Psoas muscle (tissue), 8 donors: Measurements from ENCODE around the gene HSDL2. TPM values are rescaled to one million over a fixed set of nuclear protein-coding genes. Genes with fewer than 3 reads are reported as not detected.
A peak's percentile ranks its signal among the peaks of the same experiment; 100 is the strongest.

Experiments
- ATAC-seq, 4 donors: fragments of 200-7000 bp; cut with Tn5 transposase; one replicate each; pipeline ENCODE4 v1.9.1; 2020; ENCODE audit warnings: moderate library complexity in 3 of 4, mild to moderate bottlenecking in 2 of 4
- DNase-seq, 2 donors: peaks; one replicate each; pipeline ENCODE4 v3.0.0-alpha.2; 2020
- H3K27ac ChIP-seq: fragments of 200-600 bp; one replicate; pipeline ENCODE4 v1.8.0; 2022
- H3K27me3 ChIP-seq, 3 donors: fragments of 200-600 bp in 1 of 3; one replicate each; pipeline versions ENCODE4 v1.6.1 to v1.8.0; 2013 to 2022; ENCODE audit warnings: low read length in 2 of 3, mild to moderate bottlenecking in 2 of 3, moderate library complexity in 1 of 3; ENCODE audit not compliant: insufficient read depth in 3 of 3
- H3K36me3 ChIP-seq, 2 donors: fragments of 200-600 bp in 1 of 2; one replicate each; pipeline versions ENCODE4 v1.6.1 to v1.8.0; 2013 to 2022; ENCODE audit warnings: low read depth in 1 of 2, mild to moderate bottlenecking in 1 of 2, moderate library complexity in 1 of 2; ENCODE audit not compliant: insufficient read depth in 1 of 2
- H3K4me1 ChIP-seq: fragments of 200-600 bp; one replicate; pipeline ENCODE4 v1.8.0; 2022
- H3K4me3 ChIP-seq: fragments of 200-600 bp; one replicate; pipeline ENCODE4 v1.8.0; 2022; ENCODE audit warnings: mild to moderate bottlenecking
- H3K9me3 ChIP-seq: fragments of 200-600 bp; one replicate; pipeline ENCODE4 v1.8.0; 2022
- WGBS, 3 donors: extraction: QIAGEN DNeasy Blood & Tissue Kit; methylation state at CpG; one replicate each; pipeline versions ENCODE4 v1.1.6 to v1.1.7; 2013; 5-methylcytosine and 5-hydroxymethylcytosine counted together
- intact Hi-C, 2 donors: fragments of 100-400 bp; cut with DNase I; formaldehyde crosslinking; loops; one replicate each; pipeline versions ENCODE4 v1.11.0 to v1.14.2; 2022
- polyA plus RNA-seq, 3 donors: library from polyadenylated mRNA; stranded (reverse); fragments of 200-250 nt; gene quantifications; one replicate each; pipeline ENCODE4 v1.2.3, GENCODE V29; 2013
- total RNA-seq, 4 donors: library from RNA; stranded (reverse); fragmentation: NEBNext Ultra II Directional in 2 of 4; extraction: Animal tissue kit (Norgen Biotek cat#: 25700) in 2 of 4; gene quantifications; one replicate each; pipeline versions ENCODE4 v1.2.1 to v1.2.4, GENCODE V29; 2021 to 2023
- TF ChIP-seq, protein P1 (sequence below): fragments of 200-600 bp; IDR thresholded peaks from one replicate; pipeline ENCODE4 v1.8.0; 2022; ENCODE audit warnings: antibody characterized with exemption
- donor health status: healthy with polysubstance abuse.
- donor health status: DM: no; HTN: no; CAD: no; lungs with moderate emphysema.
- donor health status: Bipolar disorder and iron deficiency.
- donor health status: healthy.
- donor health status: DM: yes; HTN: yes; CAD: no.
- donor health status: DM: no; HTN: no; CAD: no.
- donor health status: DM: no; HTN: no; CAD: no.
- donor health status: DM: yes; HTN: yes; CAD: no.

HSDL2 gene
- total and polyA plus RNA-seq, 7 donors = 62.1 to 119 (median 86.8) TPM

DNA sequence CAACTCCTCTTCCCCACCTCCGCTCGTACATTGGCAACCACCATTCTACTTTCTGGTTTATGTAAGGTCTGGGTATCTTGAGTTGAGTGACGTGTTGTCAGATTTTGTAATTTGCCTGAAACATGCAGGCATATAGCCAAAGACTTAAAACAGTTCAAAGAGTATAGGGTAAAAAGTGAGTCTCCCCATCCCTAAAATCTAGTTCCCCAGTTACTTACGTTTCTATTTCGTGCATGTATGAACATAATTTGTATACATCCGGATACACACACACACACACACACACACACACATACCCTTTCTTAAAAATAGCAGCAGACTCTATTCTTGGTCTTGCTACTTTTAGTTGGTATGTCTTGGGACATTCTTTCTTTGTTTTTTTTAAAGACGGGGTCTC is 915 bp downstream of the HSDL2 start:
- peaks cover 37% of the 10 kb centered on the region for H3K4me1 ChIP-seq

DNA sequence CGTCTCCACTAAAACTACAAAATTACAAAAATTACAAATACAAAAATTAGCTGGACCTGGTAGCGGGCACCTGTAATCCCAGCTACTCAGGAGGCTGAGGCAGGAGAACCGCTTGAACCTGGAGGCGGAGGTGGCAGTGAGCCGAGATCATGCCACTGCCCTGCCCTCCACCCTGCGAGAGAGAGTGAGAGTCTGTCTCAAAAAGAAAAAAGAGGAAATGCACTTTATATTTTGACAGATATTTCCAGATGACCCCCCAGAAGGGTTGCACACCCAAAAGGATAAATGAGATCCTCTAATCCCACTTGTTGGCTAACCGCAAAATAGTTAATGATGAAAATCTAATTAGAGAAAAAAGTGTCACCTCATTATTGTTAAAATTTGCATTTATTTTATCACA is 2.2 kb downstream of the HSDL2 start:
- no peaks in the 10 kb centered on the region for H3K9me3 ChIP-seq
- no peaks in the 10 kb centered on the region for H3K27me3 ChIP-seq
- H3K36me3 ChIP-seq = no peaks in the 10 kb centered on the region
- TF ChIP-seq, protein P1, sequence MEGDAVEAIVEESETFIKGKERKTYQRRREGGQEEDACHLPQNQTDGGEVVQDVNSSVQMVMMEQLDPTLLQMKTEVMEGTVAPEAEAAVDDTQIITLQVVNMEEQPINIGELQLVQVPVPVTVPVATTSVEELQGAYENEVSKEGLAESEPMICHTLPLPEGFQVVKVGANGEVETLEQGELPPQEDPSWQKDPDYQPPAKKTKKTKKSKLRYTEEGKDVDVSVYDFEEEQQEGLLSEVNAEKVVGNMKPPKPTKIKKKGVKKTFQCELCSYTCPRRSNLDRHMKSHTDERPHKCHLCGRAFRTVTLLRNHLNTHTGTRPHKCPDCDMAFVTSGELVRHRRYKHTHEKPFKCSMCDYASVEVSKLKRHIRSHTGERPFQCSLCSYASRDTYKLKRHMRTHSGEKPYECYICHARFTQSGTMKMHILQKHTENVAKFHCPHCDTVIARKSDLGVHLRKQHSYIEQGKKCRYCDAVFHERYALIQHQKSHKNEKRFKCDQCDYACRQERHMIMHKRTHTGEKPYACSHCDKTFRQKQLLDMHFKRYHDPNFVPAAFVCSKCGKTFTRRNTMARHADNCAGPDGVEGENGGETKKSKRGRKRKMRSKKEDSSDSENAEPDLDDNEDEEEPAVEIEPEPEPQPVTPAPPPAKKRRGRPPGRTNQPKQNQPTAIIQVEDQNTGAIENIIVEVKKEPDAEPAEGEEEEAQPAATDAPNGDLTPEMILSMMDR = no peak
- DNase-seq = no peak
- H3K4me1 ChIP-seq = peaks cover 36% of the 10 kb centered on the region
- intact Hi-C loops = loop anchor here (5.0 kb wide), 2 partner anchors 40 to 370 kb away; partner anchors contain the start of gene SNX30 (in 1 of the 2)
- peak overlapping the region; percentile 75 for H3K4me3 ChIP-seq
- H3K27ac ChIP-seq = no peak overlapping the region
- WGBS, 3 donors = 90 to 96% (median 93%) methylated on average over 7 of the region's 7 CpGs
- ATAC-seq = no peak

More for the DNA sequence above, 915 bp downstream of the HSDL2 start:
- no peak for DNase-seq
- Histone ChIP-seq H3K9me3 (no peaks in the 10 kb centered on the region), H3K36me3 (no peaks in the 10 kb centered on the region), H3K27me3 (no peaks in the 10 kb centered on the region), H3K27ac (peak overlapping the region; percentile 96), H3K4me3 (peak overlapping the region; percentile 75)
- intact Hi-C loops = loop anchor here (5.0 kb wide), 2 partner anchors 41 to 371 kb away; partner anchors contain the start of gene SNX30 (in 1 of the 2)
- TF ChIP-seq, protein P1 = no peak
- peak; percentile 23 to 66 (median 48) for ATAC-seq
- 15 to 27% (median 16%) methylated on average over 7 of the region's 7 CpGs for WGBS, 3 donors

DNA sequence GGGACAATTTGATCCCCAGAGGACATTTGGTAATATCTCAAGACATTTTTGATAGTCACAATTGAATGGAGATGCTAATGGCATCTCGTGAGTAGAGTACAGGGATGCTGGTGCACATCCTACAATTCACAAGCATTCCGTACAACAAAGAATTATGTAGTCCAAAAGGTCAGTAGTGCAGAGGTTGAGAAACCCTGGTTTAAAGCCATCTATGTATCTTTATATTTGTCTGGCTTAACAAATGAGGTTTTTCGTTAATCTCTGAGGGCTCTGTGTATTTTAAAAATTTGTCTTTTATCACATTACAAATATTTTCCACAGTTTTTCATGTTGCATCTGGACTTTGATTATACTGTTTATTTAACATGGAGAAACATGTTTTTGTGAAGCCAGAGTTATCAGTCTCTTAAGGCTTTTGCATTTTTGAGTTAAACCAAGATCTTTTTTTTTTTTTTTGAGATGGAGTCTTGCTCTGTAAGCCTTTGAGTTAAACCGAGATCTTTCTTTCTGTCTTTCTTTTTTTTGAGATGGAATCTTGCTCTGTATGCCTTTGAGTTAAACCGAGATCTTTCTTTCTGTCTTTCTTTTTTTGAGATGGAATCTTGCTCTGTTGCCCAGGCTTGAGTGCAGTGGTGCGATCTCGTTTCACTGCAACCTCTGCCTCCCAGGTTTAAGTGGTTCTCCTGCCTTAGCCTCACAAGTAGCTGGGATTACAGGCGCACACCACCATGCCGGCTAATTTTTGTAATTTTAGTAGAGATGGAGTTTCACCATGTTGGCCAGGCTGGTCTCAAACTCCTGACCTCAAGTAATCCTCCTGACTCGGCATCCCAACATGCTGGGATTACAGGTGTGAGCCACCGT is 2.8 kb downstream of the HSDL2 start:
- DNase-seq (no peak), ATAC-seq (no peak)
- intact Hi-C loops = loop anchor here (5.0 kb wide), 2 partner anchors 40 to 370 kb away; partner anchors contain the start of gene SNX30 (in 1 of the 2)
- TF ChIP-seq, protein P1 = no peak
- H3K27me3 ChIP-seq = no peaks in the 10 kb centered on the region
- H3K9me3 ChIP-seq = no peaks in the 10 kb centered on the region
- H3K4me1 ChIP-seq = peaks cover 29% of the 10 kb centered on the region
- no peak overlapping the region for H3K4me3 ChIP-seq
- H3K27ac ChIP-seq = no peak overlapping the region
- WGBS, 3 donors = 58 to 67% (median 61%) methylated on average over 11 of the region's 11 CpGs
- peaks cover 0 to 4% of the 10 kb centered on the region in 2 donors for H3K36me3 ChIP-seq

DNA sequence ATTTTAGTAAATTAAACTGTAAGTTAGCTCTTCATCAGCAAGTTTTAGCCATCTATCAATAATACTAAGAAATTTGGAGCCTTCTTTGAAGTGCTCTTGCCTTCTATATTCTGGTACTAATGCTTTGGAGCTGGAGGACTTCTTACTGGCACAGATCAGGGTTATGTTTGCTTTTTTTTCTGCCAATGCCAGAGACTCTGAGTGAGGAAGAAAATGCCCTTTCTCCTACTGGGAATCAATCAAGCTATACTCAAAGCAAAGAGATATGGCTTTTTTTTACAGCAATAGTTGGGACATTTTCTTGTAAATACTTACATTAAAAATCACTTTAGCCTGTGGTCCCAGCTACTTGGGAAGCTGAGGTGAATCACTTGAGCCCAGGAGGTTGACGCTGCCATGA is 4.3 kb downstream of the HSDL2 start:
- TF ChIP-seq, protein P1 = no peak
- peak overlapping the region; percentile 2 for H3K27ac ChIP-seq
- 81 to 88% (median 88%) methylated on average over 1 of the region's 1 CpG for WGBS, 3 donors
- DNase-seq (no peak), ATAC-seq (no peak)
- H3K4me3 ChIP-seq = no peak overlapping the region
- H3K36me3 ChIP-seq = peaks cover 0 to 6% of the 10 kb centered on the region in 2 donors
- no peaks in the 10 kb centered on the region for H3K27me3 ChIP-seq
- peaks cover 18% of the 10 kb centered on the region for H3K4me1 ChIP-seq
- no peaks in the 10 kb centered on the region for H3K9me3 ChIP-seq
- intact Hi-C loops = loop anchor here (5.0 kb wide), 2 partner anchors 38 to 368 kb away; partner anchors contain the start of gene SNX30 (in 1 of the 2)
